Right renal pelvis (tissue), 4 donors: ENCODE results near the gene PLXDC1. TPM values are rescaled to one million over a fixed set of nuclear protein-coding genes. Genes with fewer than 3 reads are reported as not detected.

Experiments
- DNase-seq, 4 donors: peaks; one replicate each; pipeline ENCODE4 v3.0.0-alpha.2; 2013; ENCODE audit warnings: low read depth in 4 of 4, low spot score in 3 of 4, missing footprints in 1 of 4
- polyA plus RNA-seq, 4 donors: library from polyadenylated mRNA; unstranded; fragments of 120-200 nt; gene quantifications; one replicate each; pipeline ENCODE4 v1.2.1, GENCODE V29; 2013; ENCODE audit not compliant: insufficient read length in 4 of 4

PLXDC1 gene
- polyA plus RNA-seq, 4 donors: 5.4 to 7.5 (median 6.3) TPM

GRCh38 chr17:39018267-39019134, 132.9 kb downstream of the PLXDC1 start:
- no peak for DNase-seq

- DNase-seq: no peak
Observed at GRCh38 chr17:39016193-39017153, 135.0 kb downstream of the PLXDC1 start.

GRCh38 chr17:39015546-39015935, 135.9 kb downstream of the PLXDC1 start:
- no peak for DNase-seq

- DNase-seq: no peak
Observed at GRCh38 chr17:39014795-39015545, 136.5 kb downstream of the PLXDC1 start.

GRCh38 chr17:39014044-39014794, 137.2 kb downstream of the PLXDC1 start:
- no peak for DNase-seq

Other genes with a start within 250 kb of the PLXDC1 start
- gene FBXO47, start 184.2 kb downstream of the PLXDC1 start, polyA plus RNA-seq: not detected
- gene ARL5C, start 14.5 kb upstream of the PLXDC1 start, polyA plus RNA-seq: under 1 TPM in 2 of 4 donors, not detected in 2; 0.29 to 0.32 TPM
- gene CACNB1, start 46.0 kb upstream of the PLXDC1 start, polyA plus RNA-seq: 10 to 100 TPM in 1 of 4 donors, 1 to 10 TPM in 3; 8.5 to 10.7 (median 9.2) TPM
- gene RPL19, start 48.6 kb upstream of the PLXDC1 start, polyA plus RNA-seq: 1,000 to 10,000 TPM; 1,889 to 2,269 (median 1,968) TPM
- 1 to 10 TPM; 3.7 to 4.1 (median 3.8) TPM for gene STAC2, start 74.3 kb upstream of the PLXDC1 start, polyA plus RNA-seq
- gene FBXL20, start 250.0 kb upstream of the PLXDC1 start, polyA plus RNA-seq: 10 to 100 TPM; 12.7 to 14.8 (median 13.7) TPM